ENCODE results near the gene FBXL22. TPM values are rescaled to one million over a fixed set of nuclear protein-coding genes. Genes with fewer than 3 reads are reported as not detected.

The FBXL22 gene
- total and polyA plus RNA-seq, 10 donors, result 0.13 to 1.7 (median 0.93) TPM

DNA sequence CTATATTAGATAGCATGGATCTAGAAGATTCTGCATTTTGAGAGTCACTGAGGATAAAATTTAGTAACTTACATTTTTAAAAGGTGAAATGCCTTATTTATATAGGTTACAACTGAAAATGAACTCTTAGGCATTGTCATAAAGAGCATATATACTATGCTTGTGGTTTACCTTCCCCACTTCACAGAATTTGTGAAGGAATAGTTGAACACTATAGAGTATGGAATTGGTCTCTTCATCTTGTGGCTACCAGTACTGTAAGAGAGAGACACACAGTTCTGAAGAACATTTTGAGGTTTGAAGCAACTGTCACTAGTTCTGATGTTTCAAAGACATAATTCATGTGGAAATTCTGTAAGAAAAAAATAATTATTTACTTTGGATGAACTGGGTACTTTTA is 41.7 kb upstream of the FBXL22 start:
- peaks cover 6 to 48% (median 33%) of the 10 kb centered on the region in 6 donors for H3K4me1 ChIP-seq
- no peak overlapping the region for H3K4me3 ChIP-seq
- intact Hi-C loops (cut with DNase I; ENCODE audit: low total_unique reads), result no loop called here
- H3K36me3 ChIP-seq, result peaks cover 0 to 81% (median 44%) of the 10 kb centered on the region in 6 donors
- no peaks in the 10 kb centered on the region for H3K27me3 ChIP-seq (replicated peaks in 1 of 7)
- TF ChIP-seq CTCF (IDR thresholded peaks at IDR 0.05 in 8 of 11, conservative IDR thresholded peaks at IDR 0.05 in 3 of 11) (no peak), POLR2AphosphoS5 (IDR thresholded peaks at IDR 0.05) (no peak), POLR2A (IDR thresholded peaks at IDR 0.05) (no peak)
- H3K9me3 ChIP-seq, result no peaks in the 10 kb centered on the region
- H3K27ac ChIP-seq, result no peak overlapping the region
- DNase-seq, result no peak

- no peaks in the 10 kb centered on the region for H3K9me3 ChIP-seq
- DNase-seq, result no peak
- H3K27me3 ChIP-seq (replicated peaks in 1 of 7), result no peaks in the 10 kb centered on the region
- H3K36me3 ChIP-seq, result peaks cover 0 to 88% (median 51%) of the 10 kb centered on the region in 6 donors
- no peak overlapping the region for H3K4me3 ChIP-seq
- WGBS, 5 donors, result 54 to 69% (median 66%) methylated on average over 6 of the region's 6 CpGs
- H3K4me1 ChIP-seq, result peaks cover 6 to 48% (median 33%) of the 10 kb centered on the region in 6 donors
- no peak for TF ChIP-seq POLR2A (IDR thresholded peaks at IDR 0.05)
- no peak for TF ChIP-seq POLR2AphosphoS5 (IDR thresholded peaks at IDR 0.05)
- no peak for TF ChIP-seq CTCF (IDR thresholded peaks at IDR 0.05 in 8 of 11, conservative IDR thresholded peaks at IDR 0.05 in 3 of 11)
- peak overlapping the region in 2 of 8 donors; percentile 26 to 43 for H3K27ac ChIP-seq
- intact Hi-C loops (cut with DNase I; ENCODE audit: low total_unique reads), result no loop called here
These were observed 40.9 kb upstream of the FBXL22 start for GRCh38 chr15:63556246-63556645.

DNA sequence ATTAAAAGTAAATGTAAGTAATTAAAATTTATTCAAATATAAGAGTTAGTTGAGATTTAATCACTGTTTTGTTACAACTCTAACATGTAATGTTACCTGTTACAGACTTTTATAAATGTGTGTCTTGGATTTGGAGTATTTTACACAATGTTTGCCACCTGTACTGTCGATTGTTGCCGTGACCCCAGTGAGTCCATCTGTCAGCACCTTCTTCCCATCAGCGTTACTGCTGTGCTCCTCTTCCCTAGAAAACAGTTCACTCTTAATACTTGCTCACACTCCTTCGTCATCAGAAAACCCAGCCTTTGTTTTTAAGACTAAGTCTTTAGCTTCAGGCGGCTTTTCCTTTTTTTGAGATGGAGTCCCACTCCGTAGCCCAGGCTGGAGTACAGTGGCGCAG is 40.5 kb upstream of the FBXL22 start:
- no peak for DNase-seq
- Histone ChIP-seq H3K9me3 (no peaks in the 10 kb centered on the region), H3K27ac (peak overlapping the region in 1 of 8 donors; percentile 26), H3K4me3 (no peak overlapping the region), H3K27me3 (replicated peaks in 1 of 7) (no peaks in the 10 kb centered on the region), H3K36me3 (peaks cover 0 to 89% (median 56%) of the 10 kb centered on the region in 6 donors), H3K4me1 (peaks cover 6 to 46% (median 31%) of the 10 kb centered on the region in 6 donors)
- TF ChIP-seq CTCF (IDR thresholded peaks at IDR 0.05 in 8 of 11, conservative IDR thresholded peaks at IDR 0.05 in 3 of 11) (no peak), POLR2A (IDR thresholded peaks at IDR 0.05) (no peak), POLR2AphosphoS5 (IDR thresholded peaks at IDR 0.05) (no peak)
- WGBS, 5 donors, result 95 to 99% (median 98%) methylated on average over 7 of the region's 7 CpGs
- intact Hi-C loops (cut with DNase I; ENCODE audit: low total_unique reads), result no loop called here

DNA sequence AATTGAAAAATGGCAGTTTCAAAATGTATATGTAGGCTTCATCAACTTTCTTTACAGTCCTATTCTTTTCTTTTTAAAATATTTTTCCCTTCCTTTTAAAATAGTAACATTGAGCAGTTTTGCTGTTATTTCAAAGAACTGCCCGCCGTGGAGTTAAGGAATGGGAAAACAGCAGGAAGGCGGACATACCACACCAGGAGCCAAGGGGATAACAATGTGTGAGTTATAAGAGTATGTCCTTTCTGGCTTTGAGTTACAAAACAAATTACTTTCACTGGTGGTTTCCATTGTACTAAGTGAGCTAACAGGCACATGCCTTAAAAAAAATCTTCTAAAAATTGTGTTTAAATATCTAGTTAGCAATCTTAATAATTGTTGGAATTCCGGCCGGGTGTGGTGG is 37.4 kb upstream of the FBXL22 start:
- WGBS, 5 donors, result 97 to 99% (median 98%) methylated on average over 5 of the region's 5 CpGs
- no peaks in the 10 kb centered on the region for H3K9me3 ChIP-seq
- H3K27ac ChIP-seq, result no peak overlapping the region
- no peak for DNase-seq
- peaks cover 0 to 100% (median 80%) of the 10 kb centered on the region in 6 donors for H3K36me3 ChIP-seq
- no peak for TF ChIP-seq POLR2AphosphoS5 (IDR thresholded peaks at IDR 0.05)
- TF ChIP-seq CTCF (IDR thresholded peaks at IDR 0.05 in 8 of 11, conservative IDR thresholded peaks at IDR 0.05 in 3 of 11), result no peak
- no peak for TF ChIP-seq POLR2A (IDR thresholded peaks at IDR 0.05)
- H3K4me3 ChIP-seq, result no peak overlapping the region
- H3K4me1 ChIP-seq, result peaks cover 0 to 18% (median 4%) of the 10 kb centered on the region in 6 donors
- H3K27me3 ChIP-seq (replicated peaks in 1 of 7), result no peaks in the 10 kb centered on the region
- intact Hi-C loops (cut with DNase I; ENCODE audit: low total_unique reads), result no loop called here
